BE2C (cell line): ENCODE data around the gene ESYT1.

ENCODE experiments used
- DNase-seq: peaks from one replicate; pipeline ENCODE4 v3.0.0-alpha.2; 2020
- H3K27me3 ChIP-seq: fragments of 250-450 bp; sonication (Bioruptor Pico); 2 replicates; pipeline ENCODE4 v1.5.1; 2020; ENCODE audit warnings: mild to moderate bottlenecking
- H3K36me3 ChIP-seq: fragments of 250-450 bp; sonication (Bioruptor Pico); 2 replicates; pipeline ENCODE4 v1.5.1; 2020; ENCODE audit warnings: mild to moderate bottlenecking
- H3K4me1 ChIP-seq: fragments of 250-450 bp; sonication (Bioruptor Pico); 2 replicates; pipeline ENCODE4 v1.5.1; 2020
- H3K4me3 ChIP-seq: 2 replicates; pipeline ENCODE4 v1.5.1; 2011; ENCODE audit warnings: low read depth, low read length
- H3K9me3 ChIP-seq: fragments of 250-450 bp; sonication (Bioruptor Pico); 2 replicates; pipeline ENCODE4 v1.5.1; 2020
- TF ChIP-seq, protein P1 (sequence below): IDR thresholded peaks from 2 replicates; pipeline ENCODE4 v1.5.1; 2012; ENCODE audit warnings: mild to moderate bottlenecking, low read depth, low read length

The ESYT1 gene

DNA sequence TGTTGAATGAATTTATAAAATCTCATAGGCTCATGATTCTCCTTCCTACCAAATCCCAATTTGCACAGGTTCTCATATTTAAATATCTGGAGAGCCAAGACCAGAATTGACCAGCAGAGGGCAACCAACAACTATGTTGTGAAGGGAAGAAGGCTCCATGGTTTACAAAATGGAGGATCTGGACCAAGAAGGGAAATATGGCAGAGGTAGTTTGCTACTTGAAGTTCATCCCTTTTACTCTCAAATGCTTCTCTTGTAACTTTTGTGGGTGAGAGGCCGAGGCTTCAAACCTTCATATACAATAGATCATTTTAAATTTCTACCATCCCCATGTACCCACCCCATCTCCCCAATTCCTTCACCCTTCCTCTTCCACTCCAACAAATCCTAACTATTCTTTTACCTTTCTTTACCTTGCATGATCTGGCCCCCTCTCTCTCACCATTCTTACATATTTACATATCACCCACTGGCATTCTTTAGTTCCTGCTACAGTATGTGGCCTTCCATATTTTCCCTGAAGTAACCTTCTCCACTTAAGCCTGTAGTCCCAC lies 65.0 kb downstream of the ESYT1 start:
- TF ChIP-seq, protein P1, sequence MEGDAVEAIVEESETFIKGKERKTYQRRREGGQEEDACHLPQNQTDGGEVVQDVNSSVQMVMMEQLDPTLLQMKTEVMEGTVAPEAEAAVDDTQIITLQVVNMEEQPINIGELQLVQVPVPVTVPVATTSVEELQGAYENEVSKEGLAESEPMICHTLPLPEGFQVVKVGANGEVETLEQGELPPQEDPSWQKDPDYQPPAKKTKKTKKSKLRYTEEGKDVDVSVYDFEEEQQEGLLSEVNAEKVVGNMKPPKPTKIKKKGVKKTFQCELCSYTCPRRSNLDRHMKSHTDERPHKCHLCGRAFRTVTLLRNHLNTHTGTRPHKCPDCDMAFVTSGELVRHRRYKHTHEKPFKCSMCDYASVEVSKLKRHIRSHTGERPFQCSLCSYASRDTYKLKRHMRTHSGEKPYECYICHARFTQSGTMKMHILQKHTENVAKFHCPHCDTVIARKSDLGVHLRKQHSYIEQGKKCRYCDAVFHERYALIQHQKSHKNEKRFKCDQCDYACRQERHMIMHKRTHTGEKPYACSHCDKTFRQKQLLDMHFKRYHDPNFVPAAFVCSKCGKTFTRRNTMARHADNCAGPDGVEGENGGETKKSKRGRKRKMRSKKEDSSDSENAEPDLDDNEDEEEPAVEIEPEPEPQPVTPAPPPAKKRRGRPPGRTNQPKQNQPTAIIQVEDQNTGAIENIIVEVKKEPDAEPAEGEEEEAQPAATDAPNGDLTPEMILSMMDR: peak; percentile 90
- Histone ChIP-seq H3K27me3 (no peaks in the 10 kb centered on the region), H3K4me3 (no peak overlapping the region), H3K36me3 (no peaks in the 10 kb centered on the region; the same call in 1 of the 2 replicates), H3K4me1 (no peaks in the 10 kb centered on the region), H3K9me3 (no peaks in the 10 kb centered on the region)
- peak; percentile 86 for DNase-seq
